HCT116 (cell line): ENCODE data around the gene TMEM94. TPM values are rescaled to one million over a fixed set of nuclear protein-coding genes. Genes with fewer than 3 reads are reported as not detected.

Source experiments
- ATAC-seq: fragments of 200-7000 bp; cut with Tn5 transposase; 2 replicates; pipeline ENCODE4 v1.9.1; 2020; ENCODE audit warnings: mild to moderate bottlenecking, moderate library complexity
- BruUV-seq: library from RNA; stranded (reverse); fragments of 400-500 nt; replicated peaks from 2 replicates; lab custom pipeline; 2021; lab: Mats Ljungman, UMichigan
- CTCF ChIA-PET: fragments of 300-600 bp; sonication (Branson Sonifier 250); formaldehyde crosslinking; loops from one replicate; lab custom pipeline; 2021; ENCODE audit warnings: antibody characterized with exemption; lab: Charles Lee
- POLR2A ChIA-PET: fragments of 300-600, 350-600 bp; sonication (Branson Sonifier 250); formaldehyde crosslinking; loops from one replicate; lab custom pipeline; 2021; ENCODE audit warnings: antibody characterized with exemption; lab: Charles Lee
- RAD21 ChIA-PET, 2 experiments: fragments of 300-600 bp; sonication (Branson Sonifier 250); formaldehyde crosslinking; loops; one replicate each; lab custom pipeline; 2023; ENCODE audit warnings: low total read pairs in 2 of 2; ENCODE audit not compliant: uncharacterized antibody in 2 of 2, unreplicated experiment in 2 of 2, low non-redundant PET in 1 of 2; lab: Charles Lee
- DNase-seq: peaks from one replicate; pipeline ENCODE4 v3.0.0-alpha.2; 2010; ENCODE audit warnings: low read depth, low spot score
- H2AFZ ChIP-seq: fragments of 200-600 bp; shearing (Covaris generic), sonication (generic); 2 replicates; pipeline ENCODE4 v1.6.1; 2017; ENCODE audit warnings: low read depth, mixed run types, mixed read lengths, antibody characterized with exemption, low read length; ENCODE audit not compliant: poor library complexity, severe bottlenecking
- H3K27ac ChIP-seq: 2 replicates; pipeline ENCODE4 v1.5.1; 2012; ENCODE audit warnings: low read depth, low read length
- H3K27me3 ChIP-seq: fragments of 200-600 bp; sonication (generic); 2 replicates; pipeline ENCODE4 v1.6.1; 2016; ENCODE audit warnings: mixed run types, low read length, mixed read lengths; ENCODE audit not compliant: insufficient read depth
- H3K36me3 ChIP-seq, 2 experiments: fragments of 200-500 bp in 1 of 2; fragments of 200-600 bp in 1 of 2; sonication (Bioruptor generic) in 1 of 2; sonication (generic) in 1 of 2; 2 replicates each; pipeline versions ENCODE4 v1.5.1 to v1.6.1; 2014 to 2016; ENCODE audit warnings: low read length in 2 of 2, inconsistent platforms in 1 of 2, mixed read lengths in 1 of 2, mixed run types in 1 of 2; ENCODE audit not compliant: insufficient read depth in 2 of 2, control insufficient read depth in 1 of 2
- H3K4me1 ChIP-seq, 2 experiments: fragments of 200-600 bp in 1 of 2; sonication (generic) in 1 of 2; 2 replicates each; pipeline versions ENCODE4 v1.5.1 to v1.6.1; 2012 to 2017; ENCODE audit warnings: low read length in 2 of 2, inconsistent platforms in 1 of 2, mild to moderate bottlenecking in 1 of 2, mixed read lengths in 1 of 2, mixed run types in 1 of 2, moderate library complexity in 1 of 2; ENCODE audit not compliant: insufficient read depth in 2 of 2, control insufficient read depth in 1 of 2
- H3K4me2 ChIP-seq: fragments of 200-600 bp; sonication (generic); 2 replicates; pipeline ENCODE4 v1.6.1; 2017; ENCODE audit warnings: mixed run types, low read length, mixed read lengths
- H3K4me3 ChIP-seq, 2 experiments: fragments of 200-600 bp in 1 of 2; sonication (generic) in 1 of 2; replicated peaks in 1 of 2; 2 replicates each; pipeline ENCODE4 v1.5.1; 2011 to 2016; ENCODE audit warnings: low read length in 2 of 2, control low read depth in 1 of 2, low read depth in 1 of 2, mild to moderate bottlenecking in 1 of 2, mixed read lengths in 1 of 2, mixed run types in 1 of 2
- H3K79me2 ChIP-seq: fragments of 200-600 bp; sonication (generic); 2 replicates; pipeline ENCODE4 v1.6.1; 2017; ENCODE audit warnings: mild to moderate bottlenecking, mixed run types, low read length, moderate library complexity, mixed read lengths; ENCODE audit not compliant: insufficient read depth
- H3K9ac ChIP-seq: fragments of 200-600 bp; sonication (generic); 2 replicates; pipeline ENCODE4 v1.6.1; 2016; ENCODE audit warnings: low read length, mixed read lengths
- H3K9me2 ChIP-seq: fragments of 200-600 bp; sonication (generic), shearing (Covaris generic); 2 replicates; pipeline ENCODE4 v1.6.1; 2017; ENCODE audit warnings: mixed run types, mild to moderate bottlenecking, moderate library complexity; ENCODE audit not compliant: insufficient read depth
- H3K9me3 ChIP-seq, 2 experiments: fragments of 200-500 bp in 1 of 2; fragments of 200-600 bp in 1 of 2; sonication (Bioruptor generic) in 1 of 2; sonication (generic) in 1 of 2; 2 replicates each; pipeline ENCODE4 v1.6.1; 2014 to 2017; ENCODE audit warnings: low read length in 2 of 2, mixed read lengths in 2 of 2, inconsistent platforms in 1 of 2, low read depth in 1 of 2, mild to moderate bottlenecking in 1 of 2, mixed run types in 1 of 2, moderate library complexity in 1 of 2; ENCODE audit not compliant: control insufficient read depth in 1 of 2, insufficient read depth in 1 of 2
- H4K20me1 ChIP-seq: fragments of 200-600 bp; sonication (generic), shearing (Covaris generic); 2 replicates; pipeline ENCODE4 v1.6.1; 2017; ENCODE audit warnings: mixed run types, mild to moderate bottlenecking, moderate library complexity; ENCODE audit not compliant: insufficient read depth
- CBX3 ChIP-seq: IDR thresholded peaks from 2 replicates; pipeline ENCODE4 v1.6.1; 2012; ENCODE audit warnings: low read depth
- CEBPB ChIP-seq: IDR thresholded peaks from 2 replicates; pipeline ENCODE4 v1.6.1; 2012; ENCODE audit warnings: low read depth
- RAD21 ChIP-seq: IDR thresholded peaks from 2 replicates; pipeline ENCODE4 v1.6.1; 2012; ENCODE audit warnings: low read depth, mild to moderate bottlenecking
- SIN3A ChIP-seq: IDR thresholded peaks from 2 replicates; pipeline ENCODE4 v1.6.1; 2012; ENCODE audit warnings: low read depth
- SP1 ChIP-seq: IDR thresholded peaks from 2 replicates; pipeline ENCODE4 v1.6.1; 2012; ENCODE audit warnings: low read depth
- TCF7L2 ChIP-seq: IDR thresholded peaks from 2 replicates; pipeline ENCODE4 v1.7.0; 2011; ENCODE audit warnings: borderline replicate concordance, inconsistent platforms; ENCODE audit not compliant: insufficient read depth, insufficient read length; ENCODE audit errors: extremely low read depth
- YY1 ChIP-seq: IDR thresholded peaks from 2 replicates; pipeline ENCODE4 v1.6.1; 2011; ENCODE audit warnings: low read length, low read depth, moderate library complexity, mild to moderate bottlenecking; ENCODE audit not compliant: insufficient replicate concordance; ENCODE audit errors: extremely low read depth
- ZFX ChIP-seq: fragments of 450-650 bp; IDR thresholded peaks from 2 replicates; pipeline ENCODE4 v1.6.1; 2017
- ZNF274 ChIP-seq: fragments of 200-500 bp; sonication (Bioruptor generic); IDR thresholded peaks from 2 replicates; pipeline ENCODE4 v1.6.1; 2014; ENCODE audit warnings: mild to moderate bottlenecking, low read depth, low read length, inconsistent platforms
- intact Hi-C: fragments of 100-400 bp; cut with micrococcal nuclease; formaldehyde crosslinking; loops from 2 replicates; pipeline ENCODE4 v1.10.0; 2022
- total RNA-seq: library from RNA; stranded (reverse); gene quantifications from one replicate; pipeline ENCODE4 v1.2.1, GENCODE V29; 2021; ENCODE audit not compliant: unreplicated experiment
- TF ChIP-seq, protein P1 (sequence below): IDR thresholded peaks from 2 replicates; pipeline ENCODE4 v1.6.1; 2012
- TF ChIP-seq, protein P2 (sequence below), 3 experiments: fragments of 200-600 bp in 1 of 3; sonication (generic) in 1 of 3; IDR thresholded peaks in 2 of 3; conservative IDR thresholded peaks in 1 of 3; 2 replicates each; pipeline ENCODE4 v1.5.1; 2012 to 2017; ENCODE audit warnings: low read depth in 2 of 3, low read length in 2 of 3, antibody characterized with exemption in 1 of 3, borderline replicate concordance in 1 of 3, control low read depth in 1 of 3, mild to moderate bottlenecking in 1 of 3, mixed read lengths in 1 of 3, mixed run types in 1 of 3, moderate library complexity in 1 of 3; ENCODE audit not compliant: insufficient read depth in 1 of 3
- TF ChIP-seq, protein P3 (sequence below): IDR thresholded peaks from 2 replicates; pipeline ENCODE4 v1.6.1; 2012; ENCODE audit warnings: low read depth

TMEM94 gene
- total RNA-seq, 1 experiment from 2014 or later: 75.4 TPM

- no peaks in the 10 kb centered on the region for H3K9me3 ChIP-seq
- no peak overlapping the region for H3K27ac ChIP-seq
- ATAC-seq (no peak), DNase-seq (no peak)
- no peaks in the 10 kb centered on the region for H3K27me3 ChIP-seq
- peaks cover 22 to 27% of the 10 kb centered on the region in 2 experiments; a peak in 3 of 4 replicates for H3K36me3 ChIP-seq
- no peak overlapping the region for H3K4me2 ChIP-seq
- no peaks in the 10 kb centered on the region for H4K20me1 ChIP-seq
- RAD21 ChIA-PET: no interaction called here
- CTCF ChIA-PET: interaction anchor here (0.6 to 1.5 kb wide), 6 partner anchors 14 to 130 kb away, joined by 3 to 7 read pairs (median 3); partner anchors contain the start of genes SMIM5 and TSEN54
- H3K79me2 ChIP-seq: no peaks in the 10 kb centered on the region
- no peaks in the 10 kb centered on the region for H3K4me1 ChIP-seq
- BruUV-seq: no TSS peak
- POLR2A ChIA-PET: interaction anchor here (0.6 to 0.8 kb wide), 3 partner anchors 9 to 418 kb away, joined by 3 to 4 read pairs (median 3); a partner anchor contains a TSS
- H3K4me3 ChIP-seq: no peak overlapping the region
- no peak overlapping the region for H2AFZ ChIP-seq
- intact Hi-C loops: no loop called here
- H3K9me2 ChIP-seq: no peaks in the 10 kb centered on the region
- TF ChIP-seq CEBPB: no peak
- 0 out of 2 replicates have a peak, but pooled peaks have one; percentile 9 for TF ChIP-seq ZFX
- H3K9ac ChIP-seq: no peak overlapping the region
These were observed 46.4 kb downstream of the TMEM94 start for GRCh38 chr17:75502721-75503329.

GRCh38 chr17:75503337-75503950, 47.0 kb downstream of the TMEM94 start:
- Histone ChIP-seq H3K9me2 (no peaks in the 10 kb centered on the region), H3K36me3 (peaks cover 19 to 27% of the 10 kb centered on the region in 2 experiments; a peak in 3 of 4 replicates), H3K4me3 (no peak overlapping the region), H3K79me2 (no peaks in the 10 kb centered on the region), H3K9me3 (no peaks in the 10 kb centered on the region), H2AFZ (no peak overlapping the region), H3K27ac (no peak overlapping the region), H3K4me2 (no peak overlapping the region), H3K27me3 (no peaks in the 10 kb centered on the region), H3K4me1 (peaks cover 0 to 3% of the 10 kb centered on the region in 2 experiments; a peak in 1 of 4 replicates), H4K20me1 (no peaks in the 10 kb centered on the region), H3K9ac (no peak overlapping the region)
- ChIA-PET POLR2A (interaction anchor here (0.6 to 0.8 kb wide), 3 partner anchors 8 to 418 kb away, joined by 3 to 4 read pairs (median 3); a partner anchor contains a TSS), CTCF (interaction anchor here (0.6 to 1.5 kb wide), 7 partner anchors 13 to 181 kb away, joined by 3 to 7 read pairs (median 3); partner anchors contain the start of genes SMIM5 and TSEN54), RAD21 (no interaction called here)
- no peak for ATAC-seq
- intact Hi-C loops: no loop called here
- DNase-seq: no peak
- no TSS peak for BruUV-seq
- TF ChIP-seq YY1 (no peak), TCF7L2 (no peak), ZFX (no peak), SP1 (no peak), SIN3A (no peak), CBX3 (no peak), ZNF274 (no peak), RAD21 (no peak)
- TF ChIP-seq, protein P1, sequence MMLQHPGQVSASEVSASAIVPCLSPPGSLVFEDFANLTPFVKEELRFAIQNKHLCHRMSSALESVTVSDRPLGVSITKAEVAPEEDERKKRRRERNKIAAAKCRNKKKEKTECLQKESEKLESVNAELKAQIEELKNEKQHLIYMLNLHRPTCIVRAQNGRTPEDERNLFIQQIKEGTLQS: no peak
- TF ChIP-seq, protein P2, sequence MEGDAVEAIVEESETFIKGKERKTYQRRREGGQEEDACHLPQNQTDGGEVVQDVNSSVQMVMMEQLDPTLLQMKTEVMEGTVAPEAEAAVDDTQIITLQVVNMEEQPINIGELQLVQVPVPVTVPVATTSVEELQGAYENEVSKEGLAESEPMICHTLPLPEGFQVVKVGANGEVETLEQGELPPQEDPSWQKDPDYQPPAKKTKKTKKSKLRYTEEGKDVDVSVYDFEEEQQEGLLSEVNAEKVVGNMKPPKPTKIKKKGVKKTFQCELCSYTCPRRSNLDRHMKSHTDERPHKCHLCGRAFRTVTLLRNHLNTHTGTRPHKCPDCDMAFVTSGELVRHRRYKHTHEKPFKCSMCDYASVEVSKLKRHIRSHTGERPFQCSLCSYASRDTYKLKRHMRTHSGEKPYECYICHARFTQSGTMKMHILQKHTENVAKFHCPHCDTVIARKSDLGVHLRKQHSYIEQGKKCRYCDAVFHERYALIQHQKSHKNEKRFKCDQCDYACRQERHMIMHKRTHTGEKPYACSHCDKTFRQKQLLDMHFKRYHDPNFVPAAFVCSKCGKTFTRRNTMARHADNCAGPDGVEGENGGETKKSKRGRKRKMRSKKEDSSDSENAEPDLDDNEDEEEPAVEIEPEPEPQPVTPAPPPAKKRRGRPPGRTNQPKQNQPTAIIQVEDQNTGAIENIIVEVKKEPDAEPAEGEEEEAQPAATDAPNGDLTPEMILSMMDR (IDR thresholded peaks at IDR 0.05 in 2 of 3, conservative IDR thresholded peaks at IDR 0.05 in 1 of 3; ENCODE audit: borderline replicate concordance in 1 of 3, insufficient read depth in 1 of 3, low read depth in 2 of 3, low read length in 2 of 3): no peak
- TF ChIP-seq, protein P3, sequence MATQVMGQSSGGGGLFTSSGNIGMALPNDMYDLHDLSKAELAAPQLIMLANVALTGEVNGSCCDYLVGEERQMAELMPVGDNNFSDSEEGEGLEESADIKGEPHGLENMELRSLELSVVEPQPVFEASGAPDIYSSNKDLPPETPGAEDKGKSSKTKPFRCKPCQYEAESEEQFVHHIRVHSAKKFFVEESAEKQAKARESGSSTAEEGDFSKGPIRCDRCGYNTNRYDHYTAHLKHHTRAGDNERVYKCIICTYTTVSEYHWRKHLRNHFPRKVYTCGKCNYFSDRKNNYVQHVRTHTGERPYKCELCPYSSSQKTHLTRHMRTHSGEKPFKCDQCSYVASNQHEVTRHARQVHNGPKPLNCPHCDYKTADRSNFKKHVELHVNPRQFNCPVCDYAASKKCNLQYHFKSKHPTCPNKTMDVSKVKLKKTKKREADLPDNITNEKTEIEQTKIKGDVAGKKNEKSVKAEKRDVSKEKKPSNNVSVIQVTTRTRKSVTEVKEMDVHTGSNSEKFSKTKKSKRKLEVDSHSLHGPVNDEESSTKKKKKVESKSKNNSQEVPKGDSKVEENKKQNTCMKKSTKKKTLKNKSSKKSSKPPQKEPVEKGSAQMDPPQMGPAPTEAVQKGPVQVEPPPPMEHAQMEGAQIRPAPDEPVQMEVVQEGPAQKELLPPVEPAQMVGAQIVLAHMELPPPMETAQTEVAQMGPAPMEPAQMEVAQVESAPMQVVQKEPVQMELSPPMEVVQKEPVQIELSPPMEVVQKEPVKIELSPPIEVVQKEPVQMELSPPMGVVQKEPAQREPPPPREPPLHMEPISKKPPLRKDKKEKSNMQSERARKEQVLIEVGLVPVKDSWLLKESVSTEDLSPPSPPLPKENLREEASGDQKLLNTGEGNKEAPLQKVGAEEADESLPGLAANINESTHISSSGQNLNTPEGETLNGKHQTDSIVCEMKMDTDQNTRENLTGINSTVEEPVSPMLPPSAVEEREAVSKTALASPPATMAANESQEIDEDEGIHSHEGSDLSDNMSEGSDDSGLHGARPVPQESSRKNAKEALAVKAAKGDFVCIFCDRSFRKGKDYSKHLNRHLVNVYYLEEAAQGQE: no peak
